Measurements from ENCODE around the gene INAFM1. TPM values are rescaled to one million over a fixed set of nuclear protein-coding genes. Genes with fewer than 3 reads are reported as not detected.

The INAFM1 gene
- total and polyA plus RNA-seq, 4 donors: 1.5 to 2.5 (median 1.9) TPM

DNA sequence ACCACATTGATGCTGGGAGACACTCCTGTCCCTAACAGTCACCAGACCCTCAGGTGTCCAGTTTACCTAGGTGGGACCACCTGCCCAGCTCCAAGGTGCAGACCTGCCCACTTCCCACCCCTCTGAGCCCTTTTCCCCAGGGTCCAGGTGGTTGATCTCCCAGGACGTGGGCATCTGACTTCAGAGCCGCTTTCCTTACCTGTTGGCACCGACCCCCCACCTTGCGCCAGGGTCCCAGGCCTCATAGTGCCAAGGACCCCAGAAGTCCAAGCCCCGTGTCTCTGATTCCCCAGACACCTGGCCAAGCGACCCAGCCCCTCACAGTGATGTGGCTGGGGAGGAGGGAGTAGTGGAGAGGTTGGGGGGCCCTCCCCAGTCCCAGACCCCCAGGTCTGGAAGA is 34.1 kb upstream of the INAFM1 start (continued):
- TF ChIP-seq, protein P1, sequence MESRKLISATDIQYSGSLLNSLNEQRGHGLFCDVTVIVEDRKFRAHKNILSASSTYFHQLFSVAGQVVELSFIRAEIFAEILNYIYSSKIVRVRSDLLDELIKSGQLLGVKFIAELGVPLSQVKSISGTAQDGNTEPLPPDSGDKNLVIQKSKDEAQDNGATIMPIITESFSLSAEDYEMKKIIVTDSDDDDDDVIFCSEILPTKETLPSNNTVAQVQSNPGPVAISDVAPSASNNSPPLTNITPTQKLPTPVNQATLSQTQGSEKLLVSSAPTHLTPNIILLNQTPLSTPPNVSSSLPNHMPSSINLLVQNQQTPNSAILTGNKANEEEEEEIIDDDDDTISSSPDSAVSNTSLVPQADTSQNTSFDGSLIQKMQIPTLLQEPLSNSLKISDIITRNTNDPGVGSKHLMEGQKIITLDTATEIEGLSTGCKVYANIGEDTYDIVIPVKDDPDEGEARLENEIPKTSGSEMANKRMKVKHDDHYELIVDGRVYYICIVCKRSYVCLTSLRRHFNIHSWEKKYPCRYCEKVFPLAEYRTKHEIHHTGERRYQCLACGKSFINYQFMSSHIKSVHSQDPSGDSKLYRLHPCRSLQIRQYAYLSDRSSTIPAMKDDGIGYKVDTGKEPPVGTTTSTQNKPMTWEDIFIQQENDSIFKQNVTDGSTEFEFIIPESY (IDR thresholded peaks at IDR 0.05): no peak
- TF ChIP-seq TAF1 (conservative IDR thresholded peaks at IDR 0.05): no peak

DNA sequence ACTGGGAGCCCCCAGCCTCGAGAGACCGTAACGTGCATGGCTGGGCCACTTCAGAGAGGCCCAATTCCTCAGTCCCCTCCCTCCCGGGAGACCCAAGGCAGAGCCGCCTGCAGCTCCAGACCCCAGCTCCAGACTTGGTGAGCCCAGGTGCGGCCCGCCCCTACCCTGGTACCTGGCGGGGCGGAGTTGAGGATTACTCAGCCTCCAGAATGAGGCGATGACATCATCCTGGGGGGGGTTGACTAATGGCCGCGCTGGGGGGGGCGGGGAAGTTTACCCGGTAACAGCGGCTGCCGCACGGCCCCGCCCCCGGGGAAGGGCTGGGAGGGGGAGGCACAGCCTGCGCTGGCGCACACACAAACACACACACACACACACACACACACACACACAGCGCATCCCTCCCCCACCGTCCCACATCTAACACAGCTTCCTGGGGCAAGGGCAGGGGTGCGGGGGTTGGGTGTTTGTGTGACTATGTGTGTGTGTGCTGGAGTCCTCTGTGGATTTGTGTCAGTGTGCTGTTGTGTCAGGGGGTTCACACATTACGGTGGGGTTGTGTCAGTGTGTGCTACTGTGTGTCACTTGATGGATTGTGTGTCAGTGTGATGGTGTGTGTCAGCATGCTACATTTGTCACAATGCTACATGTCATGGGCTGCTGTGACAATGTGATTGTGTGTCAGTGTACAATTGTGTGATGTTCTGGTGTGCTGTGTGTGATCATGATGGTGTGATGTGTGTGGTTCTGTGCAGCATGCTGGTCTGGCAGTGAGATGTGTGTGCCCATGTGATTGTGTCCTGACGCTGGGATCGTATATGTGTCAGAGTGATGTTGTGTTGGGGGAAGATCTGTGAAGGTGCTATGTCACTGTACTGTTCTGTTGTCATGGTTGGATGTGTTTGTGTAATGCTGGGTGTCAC is 33.4 kb upstream of the INAFM1 start:
- Histone ChIP-seq H3K9me3 (ENCODE audit: control insufficient read depth in 4 of 4, low read length in 3 of 4) (no peaks in the 10 kb centered on the region), H3K36me3 (ENCODE audit: control insufficient read depth in 4 of 4, insufficient read depth in 3 of 4, low read depth in 1 of 4, low read length in 3 of 4) (no peaks in the 10 kb centered on the region), H3K9ac (ENCODE audit: low read depth in 1 of 2, low read length in 2 of 2) (no peak overlapping the region), H3K27me3 (ENCODE audit: control insufficient read depth in 4 of 4, insufficient read depth in 4 of 4, low read length in 3 of 4) (peaks cover 0 to 4% (median 0%) of the 10 kb centered on the region in 4 donors), H3K4me1 (ENCODE audit: control insufficient read depth in 4 of 4, insufficient read depth in 4 of 4, low read length in 3 of 4) (peaks cover 0 to 8% (median 6%) of the 10 kb centered on the region in 4 donors), H3K27ac (ENCODE audit: low read depth in 1 of 2, low read length in 2 of 2) (no peak overlapping the region), H3K4me3 (ENCODE audit: low read depth in 1 of 3, low read length in 3 of 3) (no peak overlapping the region)
- WGBS: 9% methylated on average over 27 of the region's 27 CpGs
- no peak for DNase-seq (ENCODE audit: low spot score)
- TF ChIP-seq, protein P2, sequence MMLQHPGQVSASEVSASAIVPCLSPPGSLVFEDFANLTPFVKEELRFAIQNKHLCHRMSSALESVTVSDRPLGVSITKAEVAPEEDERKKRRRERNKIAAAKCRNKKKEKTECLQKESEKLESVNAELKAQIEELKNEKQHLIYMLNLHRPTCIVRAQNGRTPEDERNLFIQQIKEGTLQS (IDR thresholded peaks at IDR 0.05): no peak
- peak; percentile 25 to 54 for TF ChIP-seq JUND (IDR thresholded peaks at IDR 0.05)
- no peak for TF ChIP-seq YY1 (IDR thresholded peaks at IDR 0.05)
- no peak for TF ChIP-seq SP1 (IDR thresholded peaks at IDR 0.05)
- TF ChIP-seq TAF1 (conservative IDR thresholded peaks at IDR 0.05): no peak
- no peak for TF ChIP-seq EGR1 (IDR thresholded peaks at IDR 0.05; ENCODE audit: low read depth in 2 of 2)

DNA sequence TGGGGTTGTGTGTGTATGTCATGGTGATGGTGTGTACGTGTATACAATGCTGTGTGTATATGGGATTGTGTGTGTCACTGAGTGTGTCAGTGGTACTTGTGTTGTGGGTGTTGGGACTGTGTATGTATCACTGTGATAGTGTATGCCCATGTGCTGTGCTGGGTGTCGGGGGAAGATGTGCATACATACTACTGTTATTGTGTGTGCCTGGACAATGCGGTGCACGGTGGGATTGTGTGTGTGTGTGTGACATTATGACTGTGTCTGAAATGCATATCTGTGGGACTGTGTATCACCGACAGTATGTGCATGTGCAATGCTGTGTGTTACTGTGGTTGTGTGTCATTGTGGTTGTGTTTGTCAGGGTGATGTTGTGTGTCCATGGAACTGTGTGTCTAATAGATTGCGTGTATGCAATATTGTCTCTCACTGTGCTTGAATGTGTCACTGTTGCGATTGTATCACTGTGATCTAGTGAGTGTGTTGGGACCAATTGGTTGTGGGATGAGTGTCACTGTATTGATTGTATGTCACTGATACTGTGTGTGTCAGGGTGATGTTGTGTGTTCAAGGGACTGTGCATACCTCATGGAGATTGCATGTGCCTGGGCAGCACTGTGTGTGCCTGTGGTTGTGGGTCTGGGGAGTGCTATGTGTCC is 32.6 kb upstream of the INAFM1 start:
- no peak overlapping the region for H3K9ac ChIP-seq (ENCODE audit: low read depth in 1 of 2, low read length in 2 of 2)
- H3K27ac ChIP-seq (ENCODE audit: low read depth in 1 of 2, low read length in 2 of 2): no peak overlapping the region
- peaks cover 0 to 8% (median 6%) of the 10 kb centered on the region in 4 donors for H3K4me1 ChIP-seq (ENCODE audit: control insufficient read depth in 4 of 4, insufficient read depth in 4 of 4, low read length in 3 of 4)
- no peak overlapping the region for H3K4me3 ChIP-seq (ENCODE audit: low read depth in 1 of 3, low read length in 3 of 3)
- 84% methylated on average over 7 of the region's 7 CpGs for WGBS
- no peak for DNase-seq (ENCODE audit: low spot score)
- H3K36me3 ChIP-seq (ENCODE audit: control insufficient read depth in 4 of 4, insufficient read depth in 3 of 4, low read depth in 1 of 4, low read length in 3 of 4): no peaks in the 10 kb centered on the region
- H3K27me3 ChIP-seq (ENCODE audit: control insufficient read depth in 4 of 4, insufficient read depth in 4 of 4, low read length in 3 of 4): peaks cover 0 to 4% (median 0%) of the 10 kb centered on the region in 4 donors
- H3K9me3 ChIP-seq (ENCODE audit: control insufficient read depth in 4 of 4, low read length in 3 of 4): no peaks in the 10 kb centered on the region
- TF ChIP-seq RAD21 (IDR thresholded peaks at IDR 0.05): no peak
- TF ChIP-seq FOXA2 (IDR thresholded peaks at IDR 0.05): no peak
- no peak for TF ChIP-seq YY1 (IDR thresholded peaks at IDR 0.05)
- no peak for TF ChIP-seq FOXA1 (IDR thresholded peaks at IDR 0.05)
- TF ChIP-seq, protein P3, sequence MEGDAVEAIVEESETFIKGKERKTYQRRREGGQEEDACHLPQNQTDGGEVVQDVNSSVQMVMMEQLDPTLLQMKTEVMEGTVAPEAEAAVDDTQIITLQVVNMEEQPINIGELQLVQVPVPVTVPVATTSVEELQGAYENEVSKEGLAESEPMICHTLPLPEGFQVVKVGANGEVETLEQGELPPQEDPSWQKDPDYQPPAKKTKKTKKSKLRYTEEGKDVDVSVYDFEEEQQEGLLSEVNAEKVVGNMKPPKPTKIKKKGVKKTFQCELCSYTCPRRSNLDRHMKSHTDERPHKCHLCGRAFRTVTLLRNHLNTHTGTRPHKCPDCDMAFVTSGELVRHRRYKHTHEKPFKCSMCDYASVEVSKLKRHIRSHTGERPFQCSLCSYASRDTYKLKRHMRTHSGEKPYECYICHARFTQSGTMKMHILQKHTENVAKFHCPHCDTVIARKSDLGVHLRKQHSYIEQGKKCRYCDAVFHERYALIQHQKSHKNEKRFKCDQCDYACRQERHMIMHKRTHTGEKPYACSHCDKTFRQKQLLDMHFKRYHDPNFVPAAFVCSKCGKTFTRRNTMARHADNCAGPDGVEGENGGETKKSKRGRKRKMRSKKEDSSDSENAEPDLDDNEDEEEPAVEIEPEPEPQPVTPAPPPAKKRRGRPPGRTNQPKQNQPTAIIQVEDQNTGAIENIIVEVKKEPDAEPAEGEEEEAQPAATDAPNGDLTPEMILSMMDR (IDR thresholded peaks at IDR 0.05; ENCODE audit: low read depth, low read length, missing input control): no peak
- TF ChIP-seq JUND (IDR thresholded peaks at IDR 0.05): no peak
- no peak for TF ChIP-seq HNF4G (IDR thresholded peaks at IDR 0.05)
- TF ChIP-seq EGR1 (IDR thresholded peaks at IDR 0.05; ENCODE audit: low read depth in 2 of 2): no peak
- TF ChIP-seq, protein P4, sequence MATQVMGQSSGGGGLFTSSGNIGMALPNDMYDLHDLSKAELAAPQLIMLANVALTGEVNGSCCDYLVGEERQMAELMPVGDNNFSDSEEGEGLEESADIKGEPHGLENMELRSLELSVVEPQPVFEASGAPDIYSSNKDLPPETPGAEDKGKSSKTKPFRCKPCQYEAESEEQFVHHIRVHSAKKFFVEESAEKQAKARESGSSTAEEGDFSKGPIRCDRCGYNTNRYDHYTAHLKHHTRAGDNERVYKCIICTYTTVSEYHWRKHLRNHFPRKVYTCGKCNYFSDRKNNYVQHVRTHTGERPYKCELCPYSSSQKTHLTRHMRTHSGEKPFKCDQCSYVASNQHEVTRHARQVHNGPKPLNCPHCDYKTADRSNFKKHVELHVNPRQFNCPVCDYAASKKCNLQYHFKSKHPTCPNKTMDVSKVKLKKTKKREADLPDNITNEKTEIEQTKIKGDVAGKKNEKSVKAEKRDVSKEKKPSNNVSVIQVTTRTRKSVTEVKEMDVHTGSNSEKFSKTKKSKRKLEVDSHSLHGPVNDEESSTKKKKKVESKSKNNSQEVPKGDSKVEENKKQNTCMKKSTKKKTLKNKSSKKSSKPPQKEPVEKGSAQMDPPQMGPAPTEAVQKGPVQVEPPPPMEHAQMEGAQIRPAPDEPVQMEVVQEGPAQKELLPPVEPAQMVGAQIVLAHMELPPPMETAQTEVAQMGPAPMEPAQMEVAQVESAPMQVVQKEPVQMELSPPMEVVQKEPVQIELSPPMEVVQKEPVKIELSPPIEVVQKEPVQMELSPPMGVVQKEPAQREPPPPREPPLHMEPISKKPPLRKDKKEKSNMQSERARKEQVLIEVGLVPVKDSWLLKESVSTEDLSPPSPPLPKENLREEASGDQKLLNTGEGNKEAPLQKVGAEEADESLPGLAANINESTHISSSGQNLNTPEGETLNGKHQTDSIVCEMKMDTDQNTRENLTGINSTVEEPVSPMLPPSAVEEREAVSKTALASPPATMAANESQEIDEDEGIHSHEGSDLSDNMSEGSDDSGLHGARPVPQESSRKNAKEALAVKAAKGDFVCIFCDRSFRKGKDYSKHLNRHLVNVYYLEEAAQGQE (IDR thresholded peaks at IDR 0.05): no peak
- no peak for TF ChIP-seq RXRA (IDR thresholded peaks at IDR 0.05)
- no peak for TF ChIP-seq GABPA (IDR thresholded peaks at IDR 0.05 in 1 of 2, conservative IDR thresholded peaks at IDR 0.05 in 1 of 2)
- TF ChIP-seq NR2F2 (IDR thresholded peaks at IDR 0.05): no peak
- TF ChIP-seq SP1 (IDR thresholded peaks at IDR 0.05): no peak
- no peak for TF ChIP-seq HNF4A (conservative IDR thresholded peaks at IDR 0.05)
- TF ChIP-seq TAF1 (conservative IDR thresholded peaks at IDR 0.05): no peak
- TF ChIP-seq, protein P5, sequence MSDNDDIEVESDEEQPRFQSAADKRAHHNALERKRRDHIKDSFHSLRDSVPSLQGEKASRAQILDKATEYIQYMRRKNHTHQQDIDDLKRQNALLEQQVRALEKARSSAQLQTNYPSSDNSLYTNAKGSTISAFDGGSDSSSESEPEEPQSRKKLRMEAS (IDR thresholded peaks at IDR 0.05): no peak
- TF ChIP-seq, protein P1 (IDR thresholded peaks at IDR 0.05): no peak

Measured in liver (tissue), 9 donors.